Measurements from ENCODE around the gene KCNQ5. TPM values are rescaled to one million over a fixed set of nuclear protein-coding genes. Genes with fewer than 3 reads are reported as not detected.

Gene KCNQ5
- total and polyA plus RNA-seq, 2 of the 8 experiments (the other 6 are each of a cell fraction or from before 2014, with no cell fraction given): 0.83 to 1.2 TPM

GRCh38 chr6:72755752-72756151 is 133.9 kb downstream of the KCNQ5 start:
- Histone ChIP-seq H2BK15ac (ENCODE audit: low read length) (no peak overlapping the region), H4K5ac (ENCODE audit: insufficient read length, low read depth, low read length) (no peak overlapping the region), H3K27ac (ENCODE audit: low read depth, low read length) (no peak overlapping the region), H3K9ac (replicated peaks in 1 of 4; ENCODE audit: extremely low read depth in 1 of 4, low read depth in 3 of 4, low read length in 3 of 4) (no peak overlapping the region), H2BK5ac (ENCODE audit: low read depth, low read length) (no peak overlapping the region), H3K9me3 (ENCODE audit: insufficient read depth in 2 of 2, low read depth in 1 of 2, low read length in 1 of 2) (no peaks in the 10 kb centered on the region), H2BK20ac (ENCODE audit: low read length) (no peak overlapping the region), H3K23ac (ENCODE audit: insufficient read length) (no peak overlapping the region), H4K91ac (replicated peaks; ENCODE audit: insufficient read length, low read length) (no peak overlapping the region), H3K4me3 (ENCODE audit: extremely low read depth in 1 of 4, insufficient read depth in 2 of 4, low read depth in 3 of 4, low read length in 4 of 4) (no peak overlapping the region), H3K79me1 (ENCODE audit: low read depth, low read length) (no peaks in the 10 kb centered on the region), H3K27me3 (replicated peaks in 1 of 4; ENCODE audit: control insufficient read depth in 3 of 4, extremely low read depth in 1 of 4, insufficient read depth in 3 of 4, low read length in 3 of 4) (no peaks in the 10 kb centered on the region), H3K23me2 (ENCODE audit: low read depth, low read length) (no peaks in the 10 kb centered on the region), H2BK12ac (ENCODE audit: low read depth, low read length) (no peak overlapping the region), H3K79me2 (ENCODE audit: control insufficient read depth in 1 of 2, insufficient read depth in 2 of 2, low read length in 2 of 2) (no peaks in the 10 kb centered on the region), H4K20me1 (replicated peaks in 1 of 2; ENCODE audit: control insufficient read depth in 1 of 2, insufficient read depth in 2 of 2, low read length in 2 of 2) (no peaks in the 10 kb centered on the region), H2BK120ac (replicated peaks; ENCODE audit: low read depth, low read length) (no peak overlapping the region), H4K8ac (ENCODE audit: extremely low read depth, insufficient read depth, low read length) (no peak overlapping the region), H3K18ac (ENCODE audit: extremely low read depth, low read length) (no peak overlapping the region), H2AK5ac (ENCODE audit: low read depth, low read length) (no peak overlapping the region), H3K4ac (replicated peaks; ENCODE audit: insufficient read length, low read depth, low read length) (no peak overlapping the region), H3K36me3 (ENCODE audit: control insufficient read depth in 2 of 4, insufficient read depth in 4 of 4, low read length in 3 of 4) (no peaks in the 10 kb centered on the region), H2AFZ (ENCODE audit: low read length) (no peak overlapping the region), H3K4me2 (ENCODE audit: insufficient read depth in 1 of 2, low read depth in 2 of 2, low read length in 2 of 2) (no peak overlapping the region), H3K4me1 (replicated peaks in 1 of 4; ENCODE audit: control insufficient read depth in 3 of 4, insufficient read depth in 4 of 4, low read length in 3 of 4) (no peaks in the 10 kb centered on the region), H3K56ac (replicated peaks; ENCODE audit: insufficient read length, low read depth, low read length) (no peak overlapping the region), H3K14ac (ENCODE audit: insufficient read length) (no peak overlapping the region)
- FAIRE-seq: no peak
- CTCF ChIA-PET (ENCODE audit: partially characterized antibody): interaction anchor here (1.2 kb wide), 1 partner anchor 344 kb away, joined by 3 read pairs; no protein-coding TSS in a partner anchor
- no peak for DNase-seq (ENCODE audit: low read depth in 1 of 2, low spot score in 2 of 2)
- 56% methylated on average over 2 of the region's 2 CpGs; no CpG with 5 or more reads in 1 of the 2 experiments for WGBS, 2 experiments (ENCODE audit: extremely low coverage in 1 of 2, insufficient coverage in 1 of 2, insufficient read length in 1 of 2, insufficient replicate concordance in 2 of 2, low coverage in 1 of 2, low lambda C conversion rate in 2 of 2, missing lambda C conversion rate in 1 of 2)
- POLR2A ChIA-PET (ENCODE audit: partially characterized antibody): no interaction called here
- TF ChIP-seq SIN3A (conservative IDR thresholded peaks at IDR 0.05 in 1 of 2, IDR thresholded peaks at IDR 0.05 in 1 of 2; ENCODE audit: low read depth in 1 of 2, low read length in 2 of 2): no peak
- no peak for TF ChIP-seq KDM1A (IDR thresholded peaks at IDR 0.05; ENCODE audit: borderline replicate concordance, low read length)
- TF ChIP-seq POU5F1 (IDR thresholded peaks at IDR 0.05; ENCODE audit: low read depth, low read length): no peak
- TF ChIP-seq, protein P1, sequence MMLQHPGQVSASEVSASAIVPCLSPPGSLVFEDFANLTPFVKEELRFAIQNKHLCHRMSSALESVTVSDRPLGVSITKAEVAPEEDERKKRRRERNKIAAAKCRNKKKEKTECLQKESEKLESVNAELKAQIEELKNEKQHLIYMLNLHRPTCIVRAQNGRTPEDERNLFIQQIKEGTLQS (IDR thresholded peaks at IDR 0.05; ENCODE audit: insufficient read depth, low read depth, low read length): no peak
- TF ChIP-seq RXRA (IDR thresholded peaks at IDR 0.05; ENCODE audit: insufficient read depth, low read depth, low read length): no peak
- TF ChIP-seq TEAD4 (IDR thresholded peaks at IDR 0.05; ENCODE audit: low read depth, low read length): no peak
- no peak for TF ChIP-seq CREB1 (IDR thresholded peaks at IDR 0.05)
- TF ChIP-seq GABPA (IDR thresholded peaks at IDR 0.05; ENCODE audit: borderline replicate concordance, insufficient read depth, low read length): no peak
- no peak for TF ChIP-seq CTCF (IDR thresholded peaks at IDR 0.05; ENCODE audit: control extremely low read depth in 1 of 3, insufficient read depth in 1 of 3, low read depth in 1 of 3, low read length in 3 of 3)
- TF ChIP-seq EZH2 (IDR thresholded peaks at IDR 0.05; ENCODE audit: low read depth, low read length, severe bottlenecking): no peak
- TF ChIP-seq SP2 (IDR thresholded peaks at IDR 0.05; ENCODE audit: low read length): no peak
- no peak for TF ChIP-seq JUND (IDR thresholded peaks at IDR 0.05; ENCODE audit: low read length)

All from H1 (cell line).